Measurements from ENCODE around the gene PXN. TPM values are rescaled to one million over a fixed set of nuclear protein-coding genes. Genes with fewer than 3 reads are reported as not detected.
"Not testable (repeated sequence)": the region's sequence is repeated elsewhere in the genome, so short reads cannot be mapped to it uniquely, and the experiment has no call there.

PXN gene
- total RNA-seq, 2 experiments from 2014 or later = 229 to 230 TPM

DNA sequence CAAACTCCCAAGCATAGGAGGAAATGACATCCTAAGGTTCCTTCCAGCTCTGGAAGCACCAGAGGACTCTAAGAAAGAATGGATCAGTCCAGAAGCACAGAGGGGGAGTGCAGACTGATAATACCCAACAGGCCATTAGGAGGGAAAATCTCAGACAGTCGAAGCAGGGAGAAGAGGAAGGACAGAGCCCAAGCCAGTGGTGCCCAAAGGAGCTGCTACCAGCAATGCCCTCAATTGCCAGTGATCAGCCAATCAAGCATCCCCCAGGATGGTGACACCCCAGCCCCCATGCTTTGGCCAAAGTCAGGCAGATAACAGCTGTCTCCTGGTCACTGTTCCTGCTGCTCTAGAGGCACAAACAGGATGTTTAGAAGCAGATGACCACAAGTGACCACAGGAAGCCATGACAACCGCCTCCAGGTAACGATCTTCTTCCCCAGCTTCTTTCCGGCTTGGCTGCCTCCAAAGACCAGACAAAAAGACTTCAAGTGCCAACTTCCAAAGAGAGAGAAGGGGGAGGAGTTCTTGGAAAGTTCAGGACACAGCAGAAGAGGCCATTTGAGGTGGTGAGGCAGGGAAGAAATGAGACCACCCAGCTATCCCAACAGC is 16.2 kb downstream of the PXN start:
- Histone ChIP-seq H3K27me3 (ENCODE audit: control insufficient read depth in 1 of 2, insufficient read depth in 2 of 2, low read length in 2 of 2) (no peaks in the 10 kb centered on the region), H3K4me1 (ENCODE audit: insufficient read depth, low read length) (peaks cover 84% of the 10 kb centered on the region), H3K4me3 (ENCODE audit: low read length) (no peak overlapping the region), H3K36me3 (ENCODE audit: insufficient read depth, low read length) (peaks cover 7% of the 10 kb centered on the region), H3K9me3 (ENCODE audit: control insufficient read depth in 1 of 2, insufficient read depth in 1 of 2, low read length in 2 of 2) (no peaks in the 10 kb centered on the region), H3K27ac (ENCODE audit: low read depth in 1 of 2, low read length in 2 of 2) (peak overlapping the region in 1 of 2 donors; percentile 30)
- H3K4me1 Mint-ChIP-seq (ENCODE audit: low read depth) = peaks cover 82% of the 10 kb centered on the region
- ChIA-PET CTCF (interaction anchor here (0.9 to 6.0 kb wide), 9 partner anchors 14 to 68 kb away, joined by 4 to 52 read pairs (median 5); partner anchors contain the start of genes PXN and RPLP0), POLR2A (interaction anchor here (0.6 to 10.5 kb wide), 7 partner anchors 10 to 237 kb away, joined by 3 to 220 read pairs (median 83); partner anchors contain the start of genes PXN, RNU4-1, RNU4-2 and RPLP0)
- H3K9me3 Mint-ChIP-seq = no peaks in the 10 kb centered on the region
- no peak for DNase-seq
- peak overlapping the region; percentile 78 for H3K4me3 Mint-ChIP-seq
- no peaks in the 10 kb centered on the region for H3K27me3 Mint-ChIP-seq
- TF ChIP-seq, protein P1, sequence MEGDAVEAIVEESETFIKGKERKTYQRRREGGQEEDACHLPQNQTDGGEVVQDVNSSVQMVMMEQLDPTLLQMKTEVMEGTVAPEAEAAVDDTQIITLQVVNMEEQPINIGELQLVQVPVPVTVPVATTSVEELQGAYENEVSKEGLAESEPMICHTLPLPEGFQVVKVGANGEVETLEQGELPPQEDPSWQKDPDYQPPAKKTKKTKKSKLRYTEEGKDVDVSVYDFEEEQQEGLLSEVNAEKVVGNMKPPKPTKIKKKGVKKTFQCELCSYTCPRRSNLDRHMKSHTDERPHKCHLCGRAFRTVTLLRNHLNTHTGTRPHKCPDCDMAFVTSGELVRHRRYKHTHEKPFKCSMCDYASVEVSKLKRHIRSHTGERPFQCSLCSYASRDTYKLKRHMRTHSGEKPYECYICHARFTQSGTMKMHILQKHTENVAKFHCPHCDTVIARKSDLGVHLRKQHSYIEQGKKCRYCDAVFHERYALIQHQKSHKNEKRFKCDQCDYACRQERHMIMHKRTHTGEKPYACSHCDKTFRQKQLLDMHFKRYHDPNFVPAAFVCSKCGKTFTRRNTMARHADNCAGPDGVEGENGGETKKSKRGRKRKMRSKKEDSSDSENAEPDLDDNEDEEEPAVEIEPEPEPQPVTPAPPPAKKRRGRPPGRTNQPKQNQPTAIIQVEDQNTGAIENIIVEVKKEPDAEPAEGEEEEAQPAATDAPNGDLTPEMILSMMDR (IDR thresholded peaks at IDR 0.05) = no peak
- H3K27ac Mint-ChIP-seq = peak overlapping the region; percentile 95
- intact Hi-C loops (cut with DNase I, micrococcal nuclease) = loop anchor here in 1 of 2 experiments (2.0 kb wide), 1 partner anchor 15 kb away; the partner anchor contains the start of gene PXN
- no peak for ATAC-seq (ENCODE audit: poor library complexity)
- H3K36me3 Mint-ChIP-seq (ENCODE audit: low read depth) = peaks cover 23% of the 10 kb centered on the region

DNA sequence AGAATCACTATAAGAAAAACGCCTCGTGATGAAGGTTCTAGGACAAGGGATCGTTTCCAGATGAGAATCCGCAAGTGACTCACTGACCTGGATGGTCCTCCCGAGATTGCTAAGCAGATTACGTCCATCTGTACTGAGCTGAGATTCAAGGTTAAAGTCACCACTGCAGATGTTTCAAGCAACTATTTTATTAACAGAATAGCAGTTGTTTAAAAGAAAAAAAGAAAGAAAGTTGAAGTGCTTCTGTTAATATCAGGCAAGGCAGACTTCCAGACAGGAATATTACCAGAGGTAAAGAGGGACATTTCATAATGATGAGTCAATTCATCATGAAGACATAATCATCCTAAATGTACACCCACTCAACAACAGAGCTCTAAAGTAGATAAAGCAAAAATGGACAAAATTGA is 17.9 kb downstream of the PXN start:
- intact Hi-C loops (cut with DNase I, micrococcal nuclease) = loop anchor here in 1 of 2 experiments (1.0 to 2.0 kb wide), 2 partner anchors 16 to 17 kb away; partner anchors contain the start of gene PXN

DNA sequence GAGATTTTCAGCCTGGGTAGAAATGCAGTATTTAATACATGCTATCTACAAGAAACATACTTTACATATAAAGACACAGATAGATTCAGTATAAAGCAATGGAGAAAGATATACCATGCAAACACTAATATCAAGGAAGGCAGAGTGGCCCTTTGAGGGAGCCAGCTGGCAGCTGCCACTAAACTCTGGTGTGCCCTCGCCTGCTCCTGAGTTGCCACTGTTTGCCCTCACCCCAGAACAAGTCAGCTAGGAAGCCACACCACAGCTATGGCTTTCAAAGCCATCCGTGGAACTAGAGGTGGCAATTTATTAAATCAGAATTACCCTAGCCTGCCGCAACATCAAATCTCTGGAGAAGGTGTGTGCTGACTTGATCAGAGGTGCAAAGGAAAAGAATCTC is 18.3 kb downstream of the PXN start:
- H3K4me1 ChIP-seq (ENCODE audit: insufficient read depth, low read length) = peaks cover 83% of the 10 kb centered on the region
- H3K9me3 ChIP-seq (ENCODE audit: control insufficient read depth in 1 of 2, insufficient read depth in 1 of 2, low read length in 2 of 2) = no peaks in the 10 kb centered on the region
- no peaks in the 10 kb centered on the region for H3K27me3 ChIP-seq (ENCODE audit: control insufficient read depth in 1 of 2, insufficient read depth in 2 of 2, low read length in 2 of 2)
- H3K27ac ChIP-seq (ENCODE audit: low read depth in 1 of 2, low read length in 2 of 2) = no peak overlapping the region
- peak overlapping the region; percentile 50 for H3K4me3 Mint-ChIP-seq
- H3K36me3 ChIP-seq (ENCODE audit: insufficient read depth, low read length) = peaks cover 12% of the 10 kb centered on the region
- no peaks in the 10 kb centered on the region for H3K27me3 Mint-ChIP-seq
- ChIA-PET CTCF (interaction anchor here (1.2 to 5.7 kb wide), 3 partner anchors 12 to 19 kb away, joined by 7 to 29 read pairs (median 26); no protein-coding TSS in a partner anchor), POLR2A (interaction anchor here (7.6 to 10.5 kb wide), 5 partner anchors 9 to 45 kb away, joined by 65 to 220 read pairs (median 143); partner anchors contain the start of genes PXN, RNU4-1, RNU4-2 and RPLP0)
- intact Hi-C loops (cut with DNase I, micrococcal nuclease) = no loop called here
- peaks cover 79% of the 10 kb centered on the region for H3K4me1 Mint-ChIP-seq (ENCODE audit: low read depth)
- DNase-seq (no peak), ATAC-seq (ENCODE audit: poor library complexity) (no peak)
- peak overlapping the region; percentile 95 for H3K27ac Mint-ChIP-seq
- no peaks in the 10 kb centered on the region for H3K9me3 Mint-ChIP-seq
- TF ChIP-seq, protein P1 (IDR thresholded peaks at IDR 0.05) = no peak
- peaks cover 34% of the 10 kb centered on the region for H3K36me3 Mint-ChIP-seq (ENCODE audit: low read depth)
- no peak overlapping the region for H3K4me3 ChIP-seq (ENCODE audit: low read length)

More for the DNA sequence above, 17.9 kb downstream of the PXN start:
- Histone ChIP-seq H3K9me3 (ENCODE audit: control insufficient read depth in 1 of 2, insufficient read depth in 1 of 2, low read length in 2 of 2) (no peaks in the 10 kb centered on the region), H3K27me3 (ENCODE audit: control insufficient read depth in 1 of 2, insufficient read depth in 2 of 2, low read length in 2 of 2) (no peaks in the 10 kb centered on the region), H3K36me3 (ENCODE audit: insufficient read depth, low read length) (peaks cover 12% of the 10 kb centered on the region), H3K4me1 (ENCODE audit: insufficient read depth, low read length) (peaks cover 83% of the 10 kb centered on the region), H3K4me3 (ENCODE audit: low read length) (no peak overlapping the region), H3K27ac (ENCODE audit: low read depth in 1 of 2, low read length in 2 of 2) (no peak overlapping the region)
- DNase-seq (no peak), ATAC-seq (ENCODE audit: poor library complexity) (no peak)
- Mint-ChIP-seq H3K4me1 (ENCODE audit: low read depth) (peaks cover 81% of the 10 kb centered on the region), H3K36me3 (ENCODE audit: low read depth) (peaks cover 34% of the 10 kb centered on the region), H3K9me3 (no peaks in the 10 kb centered on the region), H3K27ac (peak overlapping the region; percentile 95), H3K27me3 (no peaks in the 10 kb centered on the region), H3K4me3 (peak overlapping the region; percentile 50)
- TF ChIP-seq, protein P1 (IDR thresholded peaks at IDR 0.05) = no peak
- ChIA-PET POLR2A (interaction anchor here (7.6 to 10.5 kb wide), 5 partner anchors 10 to 46 kb away, joined by 65 to 220 read pairs (median 143); partner anchors contain the start of genes PXN, RNU4-1, RNU4-2 and RPLP0), CTCF (interaction anchor here (1.2 to 5.7 kb wide), 4 partner anchors 12 to 19 kb away, joined by 7 to 29 read pairs (median 18); partner anchors contain the start of gene PXN)

DNA sequence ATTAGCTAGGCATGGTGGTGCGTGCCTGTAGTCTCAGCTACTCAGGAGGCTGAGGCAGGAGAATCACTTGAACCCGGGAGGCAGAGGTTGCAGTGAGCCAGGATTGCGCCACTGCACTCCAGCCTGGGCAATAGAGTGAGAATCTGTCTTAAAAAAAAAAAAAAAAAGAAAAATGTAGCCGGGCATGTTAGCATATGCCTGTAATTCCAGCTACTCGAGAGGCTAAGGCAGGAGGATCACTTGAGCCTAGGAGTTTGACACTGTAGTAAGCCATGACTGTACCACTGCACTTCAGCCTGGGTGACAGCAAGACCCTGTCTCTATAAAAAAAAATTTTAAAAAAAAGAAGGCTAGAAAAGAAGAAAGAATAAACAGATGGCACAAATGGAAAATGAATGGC is 18.8 kb downstream of the PXN start:
- peaks cover 79% of the 10 kb centered on the region for H3K4me1 Mint-ChIP-seq (ENCODE audit: low read depth)
- POLR2A ChIA-PET = interaction anchor here (7.6 to 10.5 kb wide), 3 partner anchors 17 to 45 kb away, joined by 65 to 152 read pairs (median 143); partner anchors contain the start of genes RNU4-1, RNU4-2 and RPLP0
- H3K9me3 Mint-ChIP-seq; H3K4me3 ChIP-seq (ENCODE audit: low read length); H3K27me3 ChIP-seq (ENCODE audit: control insufficient read depth in 1 of 2, insufficient read depth in 2 of 2, low read length in 2 of 2); ATAC-seq (ENCODE audit: poor library complexity); intact Hi-C loops (cut with DNase I, micrococcal nuclease); H3K4me3 Mint-ChIP-seq; H3K27ac Mint-ChIP-seq; H3K27me3 Mint-ChIP-seq; DNase-seq; H3K27ac ChIP-seq (ENCODE audit: low read depth in 1 of 2, low read length in 2 of 2); H3K9me3 ChIP-seq (ENCODE audit: control insufficient read depth in 1 of 2, insufficient read depth in 1 of 2, low read length in 2 of 2): not testable (repeated sequence)
- CTCF ChIA-PET = interaction anchor here (1.2 to 5.5 kb wide), 2 partner anchors 15 to 18 kb away, joined by 7 to 29 read pairs; no protein-coding TSS in a partner anchor
- peaks cover 34% of the 10 kb centered on the region for H3K36me3 Mint-ChIP-seq (ENCODE audit: low read depth)
- Histone ChIP-seq H3K4me1 (ENCODE audit: insufficient read depth, low read length) (peaks cover 83% of the 10 kb centered on the region), H3K36me3 (ENCODE audit: insufficient read depth, low read length) (peaks cover 14% of the 10 kb centered on the region)
